HG02973 (cell line): ENCODE measurements around the gene HES6.
"Not testable (repeated sequence)": the region's sequence is repeated elsewhere in the genome, so short reads cannot be mapped to it uniquely, and the experiment has no call there.

Experiments used
- ATAC-seq: cut with Tn5 transposase; IDR thresholded peaks from one replicate; pipeline ENCODE4 v1.9.1; 2021; ENCODE audit warnings: moderate library complexity; ENCODE audit not compliant: unreplicated experiment

HES6 gene

GRCh38 chr2:238274152-238274865 lies 34.5 kb upstream of the HES6 start:
- no peak for ATAC-seq

DNA sequence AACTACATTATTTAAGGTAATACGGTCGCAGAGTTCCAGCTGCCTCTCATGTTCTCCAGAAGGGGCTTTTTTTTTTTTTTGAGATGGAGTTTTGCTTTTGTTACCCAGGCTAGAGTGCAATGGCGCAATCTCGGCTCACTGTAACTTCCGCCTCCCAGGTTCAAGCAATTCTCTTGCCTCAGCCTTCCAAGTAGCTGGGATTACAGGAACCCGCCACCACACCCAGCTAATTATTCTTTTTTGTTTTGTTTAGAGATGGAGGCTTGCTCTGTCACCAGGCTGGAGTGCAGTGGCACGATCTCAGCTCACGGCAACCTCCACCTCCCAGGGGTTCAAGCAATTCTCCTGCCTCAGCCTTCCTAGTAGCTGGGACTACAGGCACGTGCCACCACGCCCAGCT lies 33.6 kb upstream of the HES6 start:
- ATAC-seq = not testable (repeated sequence)

GRCh38 chr2:238272156-238272555 lies 32.3 kb upstream of the HES6 start:
- no peak for ATAC-seq

DNA sequence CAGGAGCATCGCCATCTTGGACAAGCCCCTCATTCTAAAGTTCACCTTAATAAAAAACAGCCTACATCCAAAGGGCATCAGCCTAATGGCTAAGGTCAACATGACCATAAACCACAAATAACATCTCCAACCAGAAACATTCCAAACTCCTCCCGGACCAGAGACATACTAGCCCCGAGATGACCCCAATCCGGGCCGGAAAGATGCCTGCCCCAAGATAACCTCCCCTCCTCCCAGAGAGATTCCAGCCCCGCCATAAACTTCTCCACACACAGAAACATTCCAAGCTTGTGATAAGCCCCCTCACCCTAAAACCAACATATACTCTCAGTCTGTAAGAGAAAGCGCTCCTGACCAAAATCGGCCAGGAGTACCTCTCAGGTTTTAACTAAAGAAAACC lies 31.8 kb upstream of the HES6 start:
- ATAC-seq = not testable (repeated sequence)

- no peak for ATAC-seq
These were observed 31.3 kb upstream of the HES6 start for GRCh38 chr2:238271061-238271554.

GRCh38 chr2:238270606-238271005 lies 30.8 kb upstream of the HES6 start:
- no peak for ATAC-seq

- no peak for ATAC-seq
These were observed 29.9 kb upstream of the HES6 start for GRCh38 chr2:238269741-238270140.

GRCh38 chr2:238267884-238268680 lies 28.2 kb upstream of the HES6 start:
- no peak for ATAC-seq

GRCh38 chr2:238267341-238267710 lies 27.5 kb upstream of the HES6 start:
- no peak for ATAC-seq

DNA sequence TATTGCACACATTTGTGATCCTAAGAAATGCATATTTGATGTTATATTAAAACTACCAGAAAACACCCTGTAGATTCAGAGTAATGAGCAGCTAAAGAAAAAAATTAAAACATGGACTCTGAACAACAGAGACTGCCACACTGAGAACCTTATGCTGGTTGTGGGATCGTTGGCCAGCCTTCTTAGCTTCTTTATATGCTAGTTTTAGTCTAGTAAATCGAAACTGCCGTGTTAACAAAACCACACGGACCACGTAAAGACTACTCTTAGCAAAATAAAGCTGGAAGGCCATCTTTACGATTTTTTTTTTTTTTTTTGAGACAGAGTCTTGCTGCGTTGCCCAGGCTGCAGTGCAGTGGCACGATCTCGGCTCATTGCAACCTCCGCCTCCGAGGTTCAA lies 25.8 kb upstream of the HES6 start:
- no peak for ATAC-seq

GRCh38 chr2:238264072-238264460 lies 24.2 kb upstream of the HES6 start:
- ATAC-seq = no peak

GRCh38 chr2:238263204-238264071 lies 23.6 kb upstream of the HES6 start:
- peak; percentile 48 for ATAC-seq

GRCh38 chr2:238262496-238263122 lies 22.8 kb upstream of the HES6 start:
- no peak for ATAC-seq

- ATAC-seq = no peak
These were observed 22.0 kb upstream of the HES6 start for GRCh38 chr2:238261718-238262375.

DNA sequence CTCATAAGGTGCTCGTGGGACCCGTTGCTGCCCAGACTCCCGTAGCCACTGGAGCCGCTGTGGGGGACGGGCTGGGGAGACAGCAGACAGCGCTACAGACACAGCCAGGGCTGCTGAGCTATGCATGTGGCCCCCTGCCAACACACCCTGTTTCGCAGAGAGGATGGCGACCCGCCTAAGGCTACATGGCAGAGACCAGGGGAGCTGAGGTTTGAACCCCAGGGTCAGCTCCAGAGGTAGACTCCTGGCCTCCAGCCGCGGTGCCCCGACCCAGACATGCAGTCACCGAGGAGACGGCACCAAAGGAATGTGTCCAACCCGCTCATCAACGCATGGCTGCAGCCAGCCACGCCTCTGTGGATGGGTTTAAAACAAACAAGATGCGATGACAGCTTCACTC lies 21.0 kb upstream of the HES6 start:
- no peak for ATAC-seq

GRCh38 chr2:238259061-238260020 lies 19.5 kb upstream of the HES6 start:
- no peak for ATAC-seq

DNA sequence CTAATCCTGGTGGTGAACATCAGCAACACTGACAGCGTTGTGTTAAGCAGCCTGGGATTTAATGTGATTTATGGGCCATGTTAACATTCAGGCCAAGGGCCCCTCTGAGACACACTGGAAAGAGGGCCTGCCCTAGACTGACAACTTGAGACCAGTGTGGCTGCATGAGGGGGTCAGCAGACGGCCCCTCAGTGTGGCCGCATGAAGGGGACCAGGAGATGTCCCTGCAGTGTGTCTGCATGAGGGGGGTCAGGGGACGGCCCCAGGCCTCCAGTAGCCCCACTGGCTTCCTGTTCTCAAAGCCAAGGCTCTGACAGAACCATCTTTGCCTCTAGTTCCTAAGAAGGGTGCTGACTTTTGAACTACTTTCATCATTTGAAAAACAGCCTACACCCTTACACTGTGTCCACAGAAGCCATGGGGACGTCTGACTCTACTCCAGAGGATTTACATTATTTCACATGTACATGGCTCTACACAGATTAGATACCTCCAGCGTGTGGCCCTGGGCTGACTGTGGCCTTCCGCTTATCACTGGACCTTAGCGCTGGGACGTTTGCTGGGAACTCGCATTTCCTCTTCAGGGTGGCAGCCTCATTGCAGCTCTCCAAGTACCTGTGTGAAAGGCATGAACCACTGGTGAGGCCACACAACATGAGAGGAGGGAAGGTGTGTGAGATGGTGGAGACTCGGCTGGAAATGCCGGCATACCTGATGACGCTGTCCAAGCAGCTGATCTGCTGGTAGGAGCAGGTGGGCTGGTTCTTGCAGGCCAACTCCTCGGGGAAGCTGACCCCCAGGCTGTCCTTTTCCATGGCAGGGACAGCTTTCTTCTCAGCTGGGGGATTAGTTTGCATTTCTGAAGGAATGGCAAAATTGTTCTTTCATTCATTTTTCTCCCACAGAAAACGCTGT lies 18.2 kb upstream of the HES6 start:
- ATAC-seq = no peak

DNA sequence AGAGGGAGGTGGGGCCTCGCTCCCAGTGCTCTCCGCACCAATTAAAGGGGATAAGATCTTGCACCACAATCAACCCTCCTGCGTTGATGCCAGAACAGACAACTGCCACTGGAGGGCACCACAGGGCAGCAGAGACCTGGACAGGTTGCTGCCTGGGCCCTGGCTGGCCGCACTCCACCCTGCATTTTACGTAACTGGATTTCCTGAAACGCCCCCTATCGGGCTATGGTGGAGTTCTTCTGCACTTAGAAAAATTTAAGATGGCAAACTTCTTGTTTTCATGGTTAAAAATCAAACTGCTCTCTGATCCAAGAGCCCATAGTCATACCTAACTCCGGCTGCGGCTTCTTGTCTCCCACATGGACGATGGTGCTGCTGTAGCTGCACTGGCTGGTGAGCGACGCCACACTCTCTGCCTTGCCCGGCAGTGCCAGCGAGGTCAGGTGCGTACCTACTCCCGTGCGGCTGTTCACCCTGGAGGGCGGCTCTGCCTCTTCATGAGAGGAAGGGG lies 16.8 kb upstream of the HES6 start:
- ATAC-seq = no peak
